Ishikawa (cell line): ENCODE results near the gene IFTAP.

Experiments used
- FOXM1 ChIP-seq: IDR thresholded peaks from 2 replicates; pipeline ENCODE4 v1.6.1; 2012; ENCODE audit warnings: low read depth, borderline replicate concordance
- RAD21 ChIP-seq: IDR thresholded peaks from 2 replicates; pipeline ENCODE4 v1.6.1; 2012; ENCODE audit warnings: low read depth
- TEAD4 ChIP-seq: IDR thresholded peaks from 2 replicates; pipeline ENCODE4 v1.6.1; 2012

Gene IFTAP

GRCh38 chr11:36702330-36703054 lies 108.2 kb downstream of the IFTAP start:
- TF ChIP-seq RAD21 = peak; percentile 91
- TF ChIP-seq FOXM1 = no peak

- no peak for TF ChIP-seq TEAD4
These were observed 108.7 kb downstream of the IFTAP start for GRCh38 chr11:36703055-36703404.
